Kasumi-1 (cell line): ENCODE measurements around the gene ERMP1.
"Not testable (repeated sequence)": the region's sequence is repeated elsewhere in the genome, so short reads cannot be mapped to it uniquely, and the experiment has no call there.

Source experiments
- DNase-seq, 2 experiments: peaks; one replicate each; lab custom pipeline; 2025; lab: John Stamatoyannopoulos, UW

The ERMP1 gene, protein sequence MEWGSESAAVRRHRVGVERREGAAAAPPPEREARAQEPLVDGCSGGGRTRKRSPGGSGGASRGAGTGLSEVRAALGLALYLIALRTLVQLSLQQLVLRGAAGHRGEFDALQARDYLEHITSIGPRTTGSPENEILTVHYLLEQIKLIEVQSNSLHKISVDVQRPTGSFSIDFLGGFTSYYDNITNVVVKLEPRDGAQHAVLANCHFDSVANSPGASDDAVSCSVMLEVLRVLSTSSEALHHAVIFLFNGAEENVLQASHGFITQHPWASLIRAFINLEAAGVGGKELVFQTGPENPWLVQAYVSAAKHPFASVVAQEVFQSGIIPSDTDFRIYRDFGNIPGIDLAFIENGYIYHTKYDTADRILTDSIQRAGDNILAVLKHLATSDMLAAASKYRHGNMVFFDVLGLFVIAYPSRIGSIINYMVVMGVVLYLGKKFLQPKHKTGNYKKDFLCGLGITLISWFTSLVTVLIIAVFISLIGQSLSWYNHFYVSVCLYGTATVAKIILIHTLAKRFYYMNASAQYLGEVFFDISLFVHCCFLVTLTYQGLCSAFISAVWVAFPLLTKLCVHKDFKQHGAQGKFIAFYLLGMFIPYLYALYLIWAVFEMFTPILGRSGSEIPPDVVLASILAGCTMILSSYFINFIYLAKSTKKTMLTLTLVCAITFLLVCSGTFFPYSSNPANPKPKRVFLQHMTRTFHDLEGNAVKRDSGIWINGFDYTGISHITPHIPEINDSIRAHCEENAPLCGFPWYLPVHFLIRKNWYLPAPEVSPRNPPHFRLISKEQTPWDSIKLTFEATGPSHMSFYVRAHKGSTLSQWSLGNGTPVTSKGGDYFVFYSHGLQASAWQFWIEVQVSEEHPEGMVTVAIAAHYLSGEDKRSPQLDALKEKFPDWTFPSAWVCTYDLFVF

DNA sequence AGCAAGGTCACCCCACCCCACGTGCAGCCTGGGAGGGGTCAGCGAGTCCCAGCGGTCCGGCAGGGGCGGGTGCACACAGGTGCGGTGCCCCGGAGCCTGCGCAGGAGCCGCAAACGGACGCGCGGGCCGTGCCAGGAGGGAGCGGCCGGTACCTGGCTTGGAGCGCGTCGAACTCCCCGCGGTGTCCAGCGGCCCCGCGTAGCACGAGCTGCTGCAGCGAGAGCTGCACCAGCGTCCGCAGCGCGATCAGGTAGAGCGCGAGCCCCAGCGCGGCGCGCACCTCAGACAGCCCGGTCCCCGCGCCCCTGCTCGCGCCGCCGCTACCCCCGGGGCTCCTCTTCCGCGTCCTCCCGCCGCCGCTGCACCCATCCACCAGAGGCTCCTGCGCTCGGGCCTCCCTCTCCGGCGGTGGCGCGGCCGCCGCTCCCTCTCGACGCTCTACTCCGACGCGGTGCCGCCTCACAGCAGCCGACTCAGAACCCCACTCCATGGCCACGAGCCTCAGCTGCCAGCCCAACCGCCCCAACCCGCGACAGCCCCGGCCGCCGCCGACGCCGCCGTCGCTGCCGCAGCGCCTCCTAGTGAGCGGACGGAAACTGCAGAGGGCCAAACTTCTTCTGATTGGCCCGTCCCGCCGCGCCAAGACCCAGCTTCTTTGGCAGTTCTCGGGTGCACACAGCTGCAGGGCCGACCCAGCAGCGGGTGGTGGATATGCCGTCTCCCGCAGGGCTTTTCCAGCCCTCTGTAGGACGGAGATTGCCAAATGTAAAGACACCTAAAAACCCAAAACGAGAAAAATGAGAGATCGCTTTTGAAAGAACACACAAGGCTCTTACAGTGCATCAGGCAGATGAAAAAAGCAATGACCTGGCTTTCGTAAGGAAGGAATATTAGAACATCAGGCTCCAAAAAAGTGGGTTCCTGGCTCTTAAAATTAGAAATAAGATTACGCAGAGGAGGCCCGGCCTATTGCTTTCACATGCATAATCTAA lies at the start of gene ERMP1:
Gene ERMP1, minus strand, starts transcription at position 580 of the 992 bp plus-strand sequence. Its CDS starts 90 bp downstream, at position 490.
- DNase-seq: peak; percentile 48 to 63

DNA sequence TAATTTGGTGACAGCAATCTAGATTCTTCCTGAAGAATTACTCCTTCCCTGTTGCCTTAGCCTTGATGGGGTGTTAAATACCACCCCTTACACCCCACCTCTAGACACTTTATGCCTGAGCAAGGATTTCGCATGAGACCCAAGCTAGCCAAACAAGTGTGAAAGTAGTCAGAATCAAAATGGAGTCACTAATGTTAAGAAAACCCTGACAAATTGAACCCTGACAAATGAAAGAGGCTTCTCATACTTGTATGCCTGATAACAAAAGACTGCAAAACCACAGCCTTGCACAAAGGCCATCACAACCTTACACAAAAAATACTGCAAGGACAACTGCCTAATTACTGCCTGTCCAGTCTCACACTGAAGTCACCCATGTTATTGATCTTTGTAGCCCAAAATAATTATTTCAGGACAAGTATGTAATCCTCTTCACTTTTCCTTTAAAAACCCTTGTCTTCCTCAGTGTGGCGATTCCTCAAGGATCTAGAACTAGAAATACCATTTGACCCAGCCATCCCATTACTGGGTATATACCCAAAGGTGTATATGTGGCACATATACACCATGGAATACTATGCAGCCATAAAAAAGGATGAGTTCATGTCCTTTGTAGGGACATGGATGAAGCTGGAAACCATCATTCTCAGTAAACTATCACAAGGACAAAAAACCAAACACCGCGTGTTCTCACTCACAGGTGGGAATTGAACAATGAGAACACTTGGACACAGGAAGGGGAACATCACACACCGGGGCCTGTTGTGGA lies 49.5 kb upstream of the ERMP1 start:
- not testable (repeated sequence) for DNase-seq

DNA sequence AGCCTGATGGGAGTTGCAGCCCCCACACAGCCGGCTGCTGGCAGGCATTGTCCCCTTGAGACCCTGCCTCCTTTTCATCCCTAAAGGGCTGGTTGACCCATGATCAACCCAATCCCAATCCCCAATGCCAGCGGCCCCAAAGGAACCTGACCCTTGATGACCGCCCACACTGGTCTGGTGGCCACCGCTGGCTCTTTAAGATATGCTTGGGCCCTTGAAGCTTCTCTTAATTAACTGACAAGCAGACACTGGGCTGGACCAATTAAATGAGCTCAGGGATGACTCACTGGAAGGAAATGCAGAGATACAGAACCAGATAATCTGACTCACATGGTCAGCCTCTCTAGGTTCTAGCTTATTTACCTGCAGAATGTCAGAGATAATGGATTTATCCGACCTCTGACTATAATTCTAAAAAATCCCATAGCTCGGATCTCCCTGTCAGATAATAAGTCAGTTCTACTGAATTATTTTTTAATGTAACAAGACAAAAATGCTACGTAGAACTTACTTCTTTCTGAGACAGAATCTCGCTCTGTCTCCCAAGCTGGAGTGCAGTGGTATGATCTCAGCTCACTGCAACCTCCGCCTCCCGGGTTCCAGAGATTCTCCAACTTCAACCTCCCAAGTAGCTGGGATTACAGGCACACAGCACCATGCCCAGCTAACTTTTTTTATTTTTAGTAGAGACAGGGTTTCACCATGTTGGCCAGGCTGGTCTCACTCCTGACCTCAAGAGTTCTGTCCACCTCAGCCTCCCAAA lies 46.7 kb upstream of the ERMP1 start:
- no peak for DNase-seq

DNA sequence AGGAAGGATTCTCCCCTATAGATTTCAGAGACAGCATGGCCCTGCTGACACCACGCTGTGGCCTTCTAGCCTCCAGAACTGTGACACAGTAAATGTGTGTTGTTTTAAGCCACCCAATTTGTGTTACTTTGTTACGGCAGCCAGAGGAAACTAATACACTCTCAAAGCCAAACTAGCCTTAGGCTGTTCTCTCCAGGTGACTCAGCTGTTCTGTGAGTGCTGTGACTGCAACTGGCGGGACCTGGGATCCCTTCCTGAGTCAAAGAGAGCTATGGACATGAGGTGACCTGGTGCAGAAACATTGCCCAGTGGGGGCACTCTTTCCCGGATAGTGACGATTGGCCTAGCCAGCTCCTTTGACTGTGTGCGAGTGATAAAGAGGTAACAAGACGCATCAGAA lies 43.8 kb upstream of the ERMP1 start:
- DNase-seq: no peak

DNA sequence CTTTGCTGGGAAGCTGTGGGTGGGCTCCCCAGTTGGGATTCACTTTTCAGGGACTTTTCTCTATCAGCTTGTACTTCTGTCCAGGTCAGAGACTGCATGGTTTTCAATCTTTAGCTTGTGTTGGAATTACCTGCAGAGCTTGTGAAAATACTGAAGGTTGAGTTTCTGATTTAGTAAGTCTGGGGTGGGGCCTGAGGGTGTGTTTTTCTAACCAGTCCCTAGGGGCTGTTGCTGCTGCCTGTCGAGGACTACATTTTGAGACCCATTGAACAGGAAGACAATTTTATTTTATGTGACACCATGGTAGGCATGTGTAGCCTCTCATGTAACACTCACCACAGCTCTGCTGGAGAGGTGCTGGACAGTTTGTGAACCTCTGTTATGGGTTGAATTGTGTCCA lies 43.1 kb upstream of the ERMP1 start:
- DNase-seq: no peak

DNA sequence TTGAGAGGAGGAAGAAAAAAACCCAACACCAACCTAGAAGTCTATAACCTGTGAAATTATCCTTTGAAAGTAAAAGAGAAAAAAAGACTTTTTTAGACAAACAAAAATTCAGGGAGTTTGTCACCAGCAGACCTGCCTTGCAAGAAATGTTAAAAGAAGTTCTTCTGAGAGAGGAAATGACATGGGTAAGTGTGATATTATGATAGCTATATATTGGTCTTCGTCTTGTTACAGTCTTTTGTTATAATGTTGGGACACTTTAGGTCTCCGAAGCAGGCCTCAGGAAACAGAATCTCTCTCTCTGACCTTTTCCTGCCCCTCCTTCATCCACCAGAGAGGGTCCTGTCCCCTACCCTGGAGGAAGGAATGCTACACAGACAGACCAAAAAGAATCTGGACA lies 41.1 kb upstream of the ERMP1 start:
- DNase-seq: no peak

DNA sequence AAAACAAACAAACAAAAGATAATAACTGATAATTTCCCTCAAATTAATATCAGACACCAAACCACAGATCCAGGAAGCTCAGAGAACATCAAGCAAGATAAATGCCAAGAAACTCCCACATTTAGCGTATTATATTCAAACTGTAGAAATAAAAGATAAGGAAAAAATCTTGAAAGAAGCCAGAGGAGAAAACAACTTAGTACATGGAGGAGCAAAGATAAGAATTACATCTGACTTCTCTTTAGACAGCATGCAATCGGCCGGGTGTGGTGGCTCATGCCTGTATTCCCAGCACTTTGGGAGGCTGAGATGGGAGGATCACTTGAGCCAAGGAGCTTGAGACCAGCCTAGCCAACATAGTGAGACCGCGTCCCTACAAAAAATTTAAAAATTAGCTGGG lies 40.5 kb upstream of the ERMP1 start:
- DNase-seq: no peak

DNA sequence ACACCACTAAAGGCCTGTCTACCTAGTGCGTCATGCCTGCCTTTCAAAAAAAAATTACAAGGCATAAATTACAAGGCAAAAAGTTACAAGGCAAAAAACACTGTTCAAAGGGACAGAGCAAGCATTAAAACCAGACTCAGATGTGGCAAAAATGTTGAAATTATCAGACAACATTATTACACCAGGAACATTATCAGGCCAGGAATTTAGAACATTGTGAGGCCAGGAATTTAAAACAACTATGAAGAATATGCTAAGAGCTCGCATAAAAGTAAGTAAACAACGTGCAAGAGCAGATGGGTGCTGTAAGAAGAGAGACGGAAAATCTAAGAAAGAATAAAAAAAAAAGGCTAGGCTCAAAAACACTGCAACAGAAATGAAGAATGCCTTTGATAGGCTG lies 39.6 kb upstream of the ERMP1 start:
- no peak for DNase-seq

DNA sequence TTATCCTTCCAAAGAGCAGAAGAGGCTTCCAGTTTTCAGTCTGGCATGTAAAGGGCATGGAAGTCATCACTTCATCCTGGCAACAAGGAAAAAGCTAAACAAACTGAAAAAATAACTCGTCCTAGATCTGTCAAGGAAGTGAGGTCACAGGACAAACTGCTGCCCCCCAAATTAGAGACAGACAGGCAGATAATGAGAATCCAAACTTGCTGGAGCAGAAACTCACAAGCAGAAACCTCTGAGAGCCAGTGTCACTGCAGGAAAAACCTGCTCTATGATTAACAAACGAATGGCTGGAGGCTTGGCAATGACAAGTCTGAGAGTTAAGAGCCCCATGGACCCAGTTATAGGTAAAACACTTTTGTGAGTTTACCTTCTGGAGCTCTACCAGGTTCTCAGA lies 38.9 kb upstream of the ERMP1 start:
- DNase-seq: no peak

DNA sequence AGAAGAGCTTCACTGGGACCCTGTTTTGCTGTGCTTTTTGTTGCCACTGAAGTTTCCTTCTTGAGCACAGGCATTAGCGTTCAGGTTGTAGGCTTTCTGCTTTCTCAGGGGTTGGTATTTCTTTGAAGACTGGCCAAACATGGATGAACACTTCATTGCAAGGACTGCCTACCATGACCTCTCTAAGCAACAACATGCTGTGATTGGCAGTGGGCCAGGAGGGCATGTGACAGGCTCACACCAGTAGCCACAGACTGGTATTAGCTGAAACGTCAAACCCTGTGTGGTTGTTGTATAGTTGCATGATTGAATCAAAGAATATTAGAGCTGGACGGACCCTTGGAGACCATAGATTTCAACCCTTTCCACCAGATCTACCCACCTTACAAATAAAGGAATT lies 37.8 kb upstream of the ERMP1 start:
- no peak for DNase-seq

DNA sequence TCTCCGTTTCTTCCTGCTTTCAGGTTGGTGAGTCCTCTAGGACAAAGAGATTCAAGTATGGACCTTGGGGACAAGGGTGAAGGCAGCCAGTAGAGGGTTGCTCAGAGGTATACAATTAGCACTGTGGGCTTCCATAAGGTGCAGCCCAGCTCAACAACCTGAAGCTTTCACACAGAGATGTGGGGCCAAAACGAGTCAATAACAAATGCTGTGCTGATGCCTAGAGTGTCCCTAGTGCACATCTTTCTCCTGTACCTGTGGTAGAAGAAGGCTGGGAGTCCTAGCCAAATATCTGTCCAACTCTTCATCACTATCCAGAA lies 37.1 kb upstream of the ERMP1 start:
- no peak for DNase-seq

DNA sequence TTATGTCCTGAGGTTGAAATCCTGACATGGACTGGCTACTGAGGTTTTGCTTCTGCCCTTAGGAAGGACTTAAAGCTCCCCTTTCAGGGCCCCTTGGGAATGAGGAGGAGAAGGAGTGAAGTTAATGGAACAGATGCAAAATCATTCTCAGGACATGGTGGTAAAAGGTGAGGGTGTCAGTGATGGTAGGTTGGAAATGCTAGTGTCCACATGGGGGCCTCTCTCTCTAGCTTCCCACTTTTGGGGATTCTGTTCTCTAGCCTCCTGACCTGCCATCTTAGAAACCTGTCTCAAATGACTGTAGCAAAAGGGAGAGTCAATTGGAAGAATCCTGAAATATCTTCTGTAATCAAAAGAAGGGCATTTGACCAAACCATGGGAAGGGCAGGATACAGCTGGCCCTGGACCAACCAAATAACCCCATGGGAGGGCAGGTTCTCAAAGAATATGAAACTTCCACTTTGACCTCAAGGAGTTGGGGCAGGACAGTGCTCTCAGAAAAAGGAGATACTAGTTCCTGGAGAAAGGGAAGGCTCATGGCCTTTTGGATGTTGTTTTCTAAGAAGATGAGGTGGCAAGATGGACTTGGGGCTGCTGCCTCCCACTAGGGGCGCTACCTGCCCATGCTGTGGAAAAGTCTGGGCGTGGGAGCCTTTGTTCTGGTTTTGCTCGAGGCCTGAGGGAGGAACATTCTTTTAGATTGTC lies 36.5 kb upstream of the ERMP1 start:
- DNase-seq: no peak

DNA sequence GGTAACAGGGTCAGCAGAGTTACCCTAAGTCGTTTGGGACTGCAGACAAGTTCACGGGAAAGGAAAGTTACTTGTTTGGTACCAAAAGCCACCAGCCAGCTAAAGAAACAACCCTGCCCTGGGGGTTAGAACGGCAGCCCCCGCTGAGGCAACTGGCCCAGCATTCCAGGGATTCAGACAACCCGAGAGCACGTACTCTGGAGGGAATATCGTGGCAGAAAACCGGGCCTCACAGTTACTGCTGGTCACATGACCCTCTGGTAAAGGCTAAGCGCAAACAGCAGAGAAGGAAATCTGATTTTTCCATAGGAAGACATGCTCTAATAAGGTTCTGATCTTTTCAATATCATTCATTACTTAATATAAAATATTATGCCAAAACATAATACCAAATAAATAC lies 35.3 kb upstream of the ERMP1 start:
- no peak for DNase-seq

DNA sequence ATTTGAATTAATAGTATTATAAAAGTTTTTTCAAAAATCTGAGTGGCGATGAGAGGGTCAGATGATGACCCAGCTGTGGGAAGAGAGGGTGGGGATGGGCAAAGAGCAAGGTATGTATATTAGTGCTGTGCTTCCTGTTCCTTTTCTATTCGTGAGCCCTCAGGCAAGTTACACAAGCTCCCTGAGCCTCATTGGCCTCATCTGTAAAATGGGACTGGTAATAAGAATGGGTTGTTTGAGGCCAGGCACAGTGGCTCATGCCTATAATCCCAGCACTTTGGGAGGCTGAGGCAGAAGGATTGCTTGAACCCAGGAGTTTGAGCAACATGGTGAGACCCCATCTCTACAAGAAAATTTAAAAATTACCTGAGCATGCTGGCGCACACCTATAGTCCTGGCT lies 33.8 kb upstream of the ERMP1 start:
- DNase-seq: no peak

DNA sequence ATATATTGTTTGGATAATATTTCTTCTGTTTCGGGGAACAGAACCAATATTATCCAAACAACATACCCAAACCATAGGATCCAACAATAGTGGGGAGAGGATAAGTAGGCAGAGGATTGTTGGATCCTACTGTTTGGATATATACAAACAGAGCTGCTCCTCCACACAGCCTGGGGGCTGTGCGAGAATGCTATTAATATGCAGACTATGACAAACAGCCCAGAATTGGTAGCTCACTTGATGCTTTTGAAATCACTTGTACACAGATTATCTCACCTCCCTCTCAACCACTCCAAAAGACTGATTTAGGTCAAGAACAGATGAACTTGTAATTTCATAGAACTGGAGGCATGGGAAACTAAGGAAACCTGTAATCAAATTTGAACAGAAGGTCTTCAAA lies 33.4 kb upstream of the ERMP1 start:
- DNase-seq: no peak

DNA sequence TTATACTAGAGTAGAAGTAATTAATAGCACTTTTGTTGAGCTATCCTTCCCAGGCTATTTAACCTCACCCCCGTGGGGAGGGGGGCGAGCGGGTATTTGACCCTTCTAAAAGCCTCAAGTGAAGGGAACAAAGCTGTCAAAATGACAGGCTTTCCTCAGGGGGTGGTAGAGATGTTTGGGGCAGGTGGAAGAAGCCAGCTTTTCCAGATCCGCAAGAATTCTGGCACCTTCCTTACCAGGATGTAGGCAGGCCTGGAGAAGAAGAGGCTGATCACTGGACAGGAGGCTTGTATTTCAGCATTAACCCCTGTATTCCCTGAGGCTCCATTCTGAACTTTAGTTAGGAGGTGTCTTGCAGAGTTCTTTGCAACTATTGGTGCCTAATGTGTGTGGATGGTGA lies 31.5 kb upstream of the ERMP1 start:
- no peak for DNase-seq

DNA sequence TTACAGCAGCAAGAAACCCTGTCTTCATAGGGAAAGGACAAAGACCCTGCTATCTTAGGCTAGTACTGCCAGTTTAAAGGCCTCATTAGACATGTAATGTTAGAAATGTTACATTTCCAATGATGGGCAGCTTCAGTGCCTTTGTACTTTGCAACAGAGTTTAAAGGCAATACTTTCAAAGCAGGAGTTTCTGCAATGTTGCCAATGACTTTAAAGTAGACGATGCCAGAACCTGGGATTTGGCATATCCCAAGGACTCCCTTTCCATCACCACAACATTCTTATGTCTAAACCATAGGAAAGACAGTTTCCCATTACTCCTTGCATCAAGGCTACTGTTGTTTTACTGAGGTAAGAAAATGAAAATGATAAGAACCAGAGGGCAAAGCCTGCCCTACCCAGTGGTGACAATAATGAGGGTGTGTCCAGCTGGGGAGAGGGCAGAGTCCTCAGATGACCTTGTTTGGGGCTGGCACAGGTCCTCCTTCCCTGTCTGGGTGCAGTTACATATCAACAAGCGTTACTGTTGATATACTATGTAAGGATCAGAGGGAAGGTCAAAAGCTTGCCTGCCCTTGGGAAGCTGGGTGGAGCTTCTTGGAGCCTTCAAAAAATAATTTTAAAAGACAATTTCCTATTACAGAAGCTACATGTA lies 30.3 kb upstream of the ERMP1 start:
- DNase-seq: no peak

DNA sequence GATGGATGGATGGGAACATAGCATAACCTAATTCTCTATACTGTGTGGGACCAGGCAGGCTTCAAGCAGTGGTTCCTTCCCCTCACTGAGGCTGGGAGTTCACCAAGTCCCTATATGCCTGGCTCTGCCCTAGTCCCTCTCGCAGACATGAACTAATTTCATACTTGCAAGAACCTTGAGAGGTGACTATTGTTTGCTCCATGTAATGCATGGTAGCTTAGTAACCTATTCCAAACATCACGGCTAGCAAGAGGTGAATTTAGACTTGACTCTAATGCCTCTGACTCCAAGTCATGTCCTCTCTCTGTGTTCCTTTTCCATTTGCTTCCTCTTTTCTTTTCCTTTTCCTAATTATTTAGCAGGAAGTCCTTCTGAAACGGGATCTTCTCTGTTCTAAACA lies 25.9 kb upstream of the ERMP1 start:
- no peak for DNase-seq

DNA sequence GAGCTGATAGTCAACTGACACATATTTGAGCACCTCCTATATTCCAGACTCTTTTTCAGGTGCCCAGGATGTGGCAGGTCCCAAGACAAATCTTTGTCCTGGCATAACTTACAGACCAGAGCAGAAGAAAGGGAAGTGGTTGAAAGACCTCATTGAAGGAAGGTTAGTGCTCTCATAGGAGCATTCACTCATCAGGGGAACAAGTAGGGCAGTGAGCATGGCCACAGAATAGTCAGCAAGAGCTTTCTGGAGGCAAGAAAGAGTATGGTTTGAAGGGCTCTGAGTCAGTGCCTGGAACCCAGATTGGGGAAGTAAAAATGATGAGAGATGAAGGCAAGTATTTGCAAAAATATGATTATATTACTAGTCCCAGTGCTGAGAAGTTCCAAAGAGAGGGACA lies 25.0 kb upstream of the ERMP1 start:
- peak; percentile 62 to 67 for DNase-seq
